GM21515 (cell line): ENCODE data around the gene SAE1.

Experiments
- ATAC-seq: cut with Tn5 transposase; IDR thresholded peaks from one replicate; pipeline ENCODE4 v1.9.1; 2021; ENCODE audit not compliant: unreplicated experiment

SAE1 gene

DNA sequence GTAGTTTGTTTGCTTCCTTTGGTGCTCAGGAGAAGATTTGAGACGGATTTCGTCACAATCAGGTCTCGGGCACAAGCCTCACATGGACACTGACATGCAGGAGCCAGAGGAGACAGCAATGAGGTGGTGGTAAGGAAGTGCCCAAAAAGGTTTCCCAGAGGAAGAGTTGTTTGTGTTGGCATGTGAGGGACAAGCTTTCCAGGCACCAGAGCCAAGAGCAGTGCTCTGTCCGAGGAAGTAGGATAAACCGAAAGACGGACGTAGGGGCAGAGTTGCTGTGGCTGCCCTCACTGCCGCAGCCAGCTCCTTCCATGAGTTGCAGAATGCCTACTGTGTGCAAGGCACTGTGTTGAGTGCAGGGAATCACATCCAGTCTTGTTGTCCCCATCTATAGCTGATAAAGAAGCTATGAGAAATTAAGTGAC is 27.7 kb downstream of the SAE1 start:
- ATAC-seq = no peak

- ATAC-seq = no peak
Measured at GRCh38 chr19:47158879-47159503, 28.4 kb downstream of the SAE1 start.

GRCh38 chr19:47161876-47162489 is 31.3 kb downstream of the SAE1 start:
- no peak for ATAC-seq

DNA sequence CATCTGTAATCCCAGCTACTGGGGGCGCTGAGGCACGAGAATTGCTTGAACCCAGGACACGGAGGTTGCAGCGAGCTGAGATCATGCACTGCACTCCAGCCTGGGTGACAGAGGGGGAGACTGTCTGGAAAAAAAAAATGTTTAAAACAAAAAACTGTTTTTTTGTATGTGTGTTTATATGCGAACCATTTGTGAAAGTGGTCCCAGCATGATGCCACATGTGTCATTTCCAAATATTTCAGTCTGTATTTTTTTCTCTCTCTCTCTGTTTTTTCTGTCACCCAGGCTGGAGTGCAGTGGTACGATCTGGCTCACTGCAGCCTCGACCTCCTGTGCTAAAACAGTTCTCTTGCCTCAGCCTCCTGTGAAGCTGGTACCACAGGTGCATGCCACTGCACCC is 37.4 kb downstream of the SAE1 start:
- ATAC-seq = no peak

DNA sequence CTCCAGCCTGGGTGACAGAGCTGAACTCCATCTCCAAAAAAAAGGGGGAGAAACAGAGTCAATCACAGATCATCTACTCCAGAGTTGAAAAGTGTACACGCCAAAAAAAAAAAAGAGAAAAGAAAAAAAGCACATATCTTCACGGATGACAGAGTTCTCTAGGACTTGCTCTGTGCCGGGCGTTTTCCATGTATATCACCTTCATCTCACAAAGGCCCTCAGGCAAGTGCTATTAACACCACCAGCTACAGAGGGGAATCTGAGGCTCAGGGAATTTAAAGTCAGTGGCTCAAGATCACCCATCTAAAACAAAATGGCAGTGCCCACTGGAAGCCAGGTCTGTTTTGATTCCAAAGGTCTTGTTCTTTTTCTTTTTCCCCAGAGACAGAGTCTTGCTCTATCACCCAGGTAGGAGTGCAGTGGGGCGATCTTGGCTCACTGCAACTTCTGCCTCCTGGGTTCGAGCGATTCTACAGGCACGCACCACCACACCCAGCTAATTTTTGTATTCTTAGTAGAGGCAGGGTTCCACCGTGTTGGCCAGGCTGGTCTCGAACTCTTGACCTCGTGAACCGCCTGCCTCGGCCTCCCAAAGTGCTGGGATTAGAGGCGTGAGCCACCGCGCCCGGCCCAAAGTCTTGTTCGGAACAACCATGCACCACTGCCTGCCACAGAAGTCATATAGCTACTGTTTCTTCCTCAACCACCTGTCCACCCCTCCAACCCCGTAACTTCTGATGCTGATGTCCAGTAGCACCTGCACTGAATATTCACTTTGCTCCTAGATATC is 42.2 kb downstream of the SAE1 start:
- no peak for ATAC-seq

GRCh38 chr19:47176071-47176626 is 45.5 kb downstream of the SAE1 start:
- no peak for ATAC-seq

- ATAC-seq = no peak
Measured at GRCh38 chr19:47176627-47177090, 46.0 kb downstream of the SAE1 start.

DNA sequence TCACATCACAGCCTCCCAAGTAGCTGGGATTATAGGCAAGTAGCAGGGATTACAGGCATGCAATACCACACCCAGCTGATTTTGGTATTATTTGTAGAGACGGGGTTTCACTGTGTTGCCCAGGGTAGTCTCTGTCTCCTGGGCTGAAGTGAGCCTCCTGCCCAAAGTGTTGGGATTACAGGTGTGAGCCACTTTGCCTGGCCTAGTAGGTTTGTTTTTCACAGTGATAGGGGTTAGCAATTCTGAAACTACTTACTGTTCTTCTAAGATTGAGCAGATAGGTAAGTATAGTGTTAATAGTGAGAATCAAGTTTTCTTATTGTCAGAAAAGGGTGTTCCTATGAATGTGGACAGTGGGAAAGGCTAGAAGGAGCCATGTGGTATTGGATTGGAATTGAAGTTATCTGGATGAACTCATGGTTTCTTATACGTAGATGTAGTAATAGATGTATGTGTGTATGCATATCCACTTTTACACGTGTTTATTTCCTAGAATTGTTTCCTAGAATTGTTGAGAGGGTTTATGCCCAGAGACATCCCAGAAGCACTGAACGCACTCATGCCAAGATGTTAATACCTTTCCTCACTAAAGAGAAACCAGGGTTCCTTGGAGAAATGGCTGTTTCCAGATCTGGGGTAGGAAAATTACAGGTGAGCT is 49.1 kb downstream of the SAE1 start:
- ATAC-seq = no peak

GRCh38 chr19:47183601-47184000 is 53.0 kb downstream of the SAE1 start:
- ATAC-seq = no peak

DNA sequence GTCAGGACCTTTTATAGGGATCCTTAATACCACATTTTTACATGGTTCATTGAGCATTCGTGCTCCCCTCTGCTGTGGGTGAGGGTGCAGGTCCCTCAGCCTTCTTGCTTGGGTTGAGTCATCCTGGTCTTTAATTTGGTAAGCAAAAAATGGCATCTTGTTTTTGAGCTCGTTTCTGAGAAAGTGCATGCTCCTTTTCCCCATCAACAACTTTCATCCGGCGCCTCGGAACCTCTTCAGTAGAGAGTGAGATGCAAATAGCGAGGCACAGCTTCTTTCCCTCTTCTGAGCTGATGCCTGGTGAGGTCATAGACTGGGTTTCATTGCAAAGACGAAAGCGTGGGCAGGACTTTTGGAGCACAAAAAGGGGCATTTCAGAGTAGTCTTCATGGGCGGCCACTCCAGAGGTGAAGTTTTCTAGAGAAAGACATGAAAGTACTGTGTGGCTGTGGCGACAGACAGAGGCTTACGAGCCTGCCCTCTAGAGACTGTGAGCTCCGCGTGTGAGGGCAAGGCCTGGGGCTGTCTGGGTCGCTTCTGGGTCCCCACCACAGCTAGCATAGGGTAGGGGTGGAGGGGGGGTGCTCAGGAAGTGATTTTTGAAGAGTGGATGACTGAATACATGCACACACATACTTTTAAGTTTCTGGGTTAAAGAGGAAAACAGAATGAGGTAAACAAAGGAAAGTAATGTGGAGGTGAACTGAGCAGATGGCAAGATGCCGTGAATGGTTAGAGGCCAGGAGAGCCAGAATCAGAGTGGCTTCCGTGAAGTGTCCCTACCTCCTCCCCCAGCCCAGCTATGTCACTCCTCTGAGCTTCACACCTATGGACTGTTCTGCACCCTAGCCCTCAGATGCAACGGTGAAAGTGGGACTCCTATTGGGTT is 56.1 kb downstream of the SAE1 start:
- ATAC-seq = peak; percentile 71

DNA sequence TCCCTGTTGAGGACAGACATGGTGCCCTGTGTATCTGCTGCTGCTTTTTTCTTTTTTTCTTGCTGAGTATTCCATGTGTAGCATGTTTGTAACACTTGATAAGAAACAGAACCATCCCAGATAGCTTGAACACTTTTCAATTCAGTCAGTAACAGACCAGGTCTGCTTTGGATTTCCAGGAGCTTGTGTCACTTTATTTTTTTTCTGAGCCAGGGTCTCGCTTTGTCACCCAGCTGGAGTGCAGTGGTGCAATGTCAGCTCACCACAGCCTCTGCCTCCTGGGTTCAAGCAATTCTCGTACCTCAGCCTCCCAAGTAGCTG is 56.7 kb downstream of the SAE1 start:
- ATAC-seq = no peak

DNA sequence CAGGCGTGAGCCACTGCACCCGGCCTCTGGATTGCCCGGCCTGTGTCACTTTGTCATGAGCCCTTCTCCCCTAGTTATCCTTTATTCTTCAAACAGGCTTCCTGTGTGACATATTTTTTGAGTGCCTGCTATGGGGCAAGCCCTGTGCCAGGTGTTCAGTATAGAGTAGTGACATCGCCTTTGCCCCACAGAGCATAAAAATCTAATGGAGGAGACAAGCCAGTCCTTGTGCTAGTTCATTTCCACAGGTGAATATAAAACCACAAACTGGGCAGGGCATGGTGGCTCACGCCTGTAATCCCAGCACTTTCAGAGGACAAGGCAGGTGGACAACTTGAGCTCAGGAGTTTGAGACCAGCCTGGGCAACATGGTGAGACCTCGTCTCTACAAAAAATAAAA is 57.2 kb downstream of the SAE1 start:
- no peak for ATAC-seq

DNA sequence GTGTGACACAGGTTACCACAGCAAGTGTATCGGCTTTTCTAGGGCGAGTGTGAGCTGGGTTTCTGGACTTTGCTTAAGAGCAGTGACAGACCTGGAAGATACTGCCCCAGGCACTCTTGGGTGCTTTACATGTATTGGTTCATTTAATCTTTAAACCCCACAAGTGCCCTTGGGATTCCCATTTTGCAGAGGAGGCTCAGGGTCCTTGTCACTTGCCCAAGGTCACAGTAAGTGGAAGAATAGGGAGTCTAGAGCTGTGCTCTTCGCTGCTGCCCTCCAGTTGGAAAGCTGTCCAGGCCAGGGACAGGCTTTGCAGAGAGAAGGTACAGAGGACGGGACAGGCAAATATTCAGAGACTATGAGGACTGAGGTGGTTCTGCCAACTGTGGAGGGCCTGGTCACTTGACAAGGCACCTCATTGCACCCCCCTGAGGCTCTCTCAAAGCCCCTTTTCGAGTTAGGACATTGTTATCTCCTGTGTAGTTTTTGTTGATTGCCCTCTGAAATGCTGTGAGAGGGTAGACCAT is 57.9 kb downstream of the SAE1 start:
- ATAC-seq = no peak

DNA sequence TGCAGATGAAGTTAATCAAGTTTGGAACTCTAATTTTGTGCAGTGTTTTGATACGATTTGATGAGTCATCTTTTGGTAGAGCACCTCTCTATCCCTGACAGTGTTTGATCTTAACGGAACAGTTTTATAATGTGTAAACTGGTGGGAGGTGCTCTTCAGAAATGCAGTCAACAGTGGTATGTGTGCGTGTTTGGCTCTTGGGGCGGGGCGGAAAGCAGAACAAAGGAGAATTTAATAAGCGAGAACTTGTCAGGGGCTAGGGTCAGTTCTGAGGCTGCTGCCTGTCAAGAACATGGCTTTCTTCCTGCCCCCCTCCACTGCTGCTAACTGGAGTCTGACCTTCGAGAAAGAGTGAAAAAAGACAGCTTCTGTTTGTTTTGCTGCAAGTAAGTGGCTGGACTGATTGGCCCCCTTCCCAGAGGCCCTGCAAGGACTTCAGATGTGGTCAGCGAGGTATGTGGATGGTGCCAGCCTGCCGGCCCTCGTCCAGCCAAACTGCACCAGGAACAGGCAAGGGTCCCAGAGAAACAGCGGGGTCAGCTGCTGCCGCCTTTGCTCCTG is 59.6 kb downstream of the SAE1 start:
- ATAC-seq = no peak

DNA sequence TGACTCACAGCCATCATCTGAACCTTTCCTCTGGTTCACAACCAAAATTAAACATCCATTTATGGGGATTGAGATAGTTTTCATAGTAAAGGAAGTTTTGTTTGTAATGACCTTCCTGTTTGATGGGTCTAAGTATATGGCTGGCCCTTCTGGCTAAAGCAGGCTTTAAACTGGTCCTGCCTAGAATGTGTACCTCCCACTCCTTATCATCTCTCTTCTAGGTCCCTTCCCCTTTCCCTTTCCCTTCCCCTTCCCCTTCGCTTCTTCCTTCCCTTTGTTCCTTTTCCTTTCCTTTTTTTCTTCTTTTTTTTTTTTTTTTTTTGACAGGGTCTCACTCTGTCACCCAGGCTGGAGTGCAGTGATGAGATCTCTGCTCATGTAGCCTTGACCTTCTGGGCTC is 64.8 kb downstream of the SAE1 start:
- ATAC-seq = no peak

DNA sequence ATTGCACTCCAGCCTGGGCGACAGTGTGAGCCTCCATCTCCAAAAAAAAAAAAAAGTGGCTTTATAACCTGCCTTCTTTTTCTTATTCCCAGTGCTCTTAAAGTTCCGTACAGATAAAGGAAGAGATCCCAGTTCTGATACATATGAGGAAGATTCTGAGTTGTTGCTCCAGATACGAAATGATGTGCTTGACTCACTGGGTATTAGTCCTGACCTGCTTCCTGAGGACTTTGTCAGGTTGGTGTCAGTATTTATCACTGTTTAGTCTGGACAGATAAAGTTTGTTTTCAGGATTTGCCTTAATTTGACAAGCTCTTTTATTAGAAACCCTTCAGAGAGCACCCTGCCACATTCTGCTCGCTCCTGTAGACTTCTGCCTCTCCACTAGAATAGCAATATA is 66.5 kb downstream of the SAE1 start:
- no peak for ATAC-seq

- ATAC-seq = no peak
Measured at GRCh38 chr19:47200530-47200929, 69.9 kb downstream of the SAE1 start.

DNA sequence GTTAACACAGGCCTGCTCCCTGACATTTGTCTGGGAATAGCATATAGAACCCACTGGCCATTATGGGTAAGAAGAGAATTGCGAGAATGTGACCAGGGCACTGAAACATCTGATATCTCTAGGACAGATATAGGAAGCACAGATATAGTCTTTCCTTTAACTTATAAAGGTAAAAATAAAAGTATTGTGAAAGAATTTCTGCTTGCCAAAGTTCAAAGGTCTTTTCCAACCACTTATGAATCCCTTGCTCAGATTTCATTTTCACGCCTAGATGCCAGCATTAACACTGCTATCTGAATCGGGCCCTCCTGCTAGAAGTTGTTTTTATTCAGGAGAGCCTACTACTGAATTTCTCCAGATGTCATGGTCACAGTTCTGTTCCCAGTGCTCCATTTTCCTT is 72.6 kb downstream of the SAE1 start:
- ATAC-seq = no peak

- no peak for ATAC-seq
Measured at GRCh38 chr19:47209319-47210179, 78.9 kb downstream of the SAE1 start.
